GM21381 (cell line): Measurements from ENCODE around the gene PARVB.

ENCODE experiments used
- ATAC-seq: cut with Tn5 transposase; IDR thresholded peaks from one replicate; pipeline ENCODE4 v1.9.1; 2021; ENCODE audit warnings: mild to moderate bottlenecking, moderate library complexity; ENCODE audit not compliant: unreplicated experiment

PARVB gene

GRCh38 chr22:44130076-44130711 lies 106.1 kb downstream of the PARVB start:
- no peak for ATAC-seq

DNA sequence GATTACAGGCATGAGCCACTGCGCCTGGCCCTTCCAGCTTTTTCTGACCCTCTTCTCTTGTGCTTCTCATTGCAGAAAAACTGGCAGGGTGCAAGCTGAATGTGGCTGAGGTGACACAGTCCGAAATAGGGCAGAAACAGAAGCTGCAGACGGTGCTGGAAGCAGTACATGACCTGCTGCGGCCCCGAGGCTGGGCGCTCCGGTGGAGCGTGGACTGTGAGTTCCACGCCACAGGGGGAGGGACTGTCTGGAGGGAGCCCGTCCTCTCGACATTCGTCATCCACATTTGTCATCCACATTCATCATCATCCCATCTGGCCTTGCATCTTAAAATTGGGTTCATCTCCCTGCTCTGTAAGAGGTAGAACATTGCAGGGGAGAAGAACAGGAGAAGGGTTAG lies 107.3 kb downstream of the PARVB start:
- no peak for ATAC-seq

DNA sequence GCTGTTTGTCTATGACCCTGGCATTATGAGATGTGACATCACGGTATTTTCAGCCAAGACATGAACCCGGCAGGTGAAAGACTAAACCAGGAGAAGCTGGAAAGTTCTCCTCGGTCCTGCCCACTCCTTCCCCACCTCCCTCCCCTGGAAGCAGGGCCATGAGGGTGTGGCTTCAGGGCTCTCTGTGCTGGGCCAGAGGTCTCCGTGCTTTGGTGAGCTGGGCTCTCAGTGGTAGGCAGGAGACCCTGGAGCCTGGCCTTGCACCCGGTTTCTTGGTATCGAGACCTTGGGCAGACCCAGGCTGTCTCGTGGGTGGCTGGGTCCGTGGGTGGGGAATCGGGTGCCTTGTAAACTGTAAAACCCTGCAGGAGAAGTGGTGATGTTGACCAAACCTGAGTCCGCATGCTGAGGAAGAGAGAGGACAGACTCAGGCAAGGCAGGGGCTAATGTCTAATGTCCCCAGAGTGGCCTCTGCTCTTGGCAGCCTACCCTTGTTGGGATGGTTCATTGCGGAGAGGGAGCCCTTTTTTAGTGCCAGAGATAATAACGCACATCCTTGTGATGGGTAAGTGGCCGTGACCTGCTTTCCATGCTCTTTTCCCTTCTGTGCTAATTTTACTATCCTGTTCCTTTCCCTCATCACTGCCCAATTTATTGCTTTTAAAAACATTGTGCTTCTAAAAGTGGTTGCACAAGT lies 108.0 kb downstream of the PARVB start:
- no peak for ATAC-seq

DNA sequence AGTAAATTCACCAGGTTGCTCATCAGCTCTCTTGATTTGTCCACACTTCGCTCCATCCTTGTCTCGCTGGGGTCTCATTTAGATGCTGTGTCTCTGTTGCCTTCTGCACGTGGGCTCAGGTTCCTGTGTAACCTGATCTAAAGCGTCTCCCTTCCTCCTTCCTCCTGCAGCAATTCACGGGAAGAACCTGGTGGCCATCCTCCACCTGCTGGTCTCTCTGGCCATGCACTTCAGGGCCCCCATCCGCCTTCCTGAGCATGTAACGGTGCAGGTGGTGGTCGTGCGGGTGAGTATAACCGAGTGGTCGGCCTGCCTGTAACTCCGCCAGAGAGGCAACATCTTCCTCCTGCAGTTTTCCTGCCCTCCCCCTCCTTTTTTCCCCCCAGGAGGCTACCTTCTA lies 108.6 kb downstream of the PARVB start:
- no peak for ATAC-seq

- no peak for ATAC-seq
Observed at GRCh38 chr22:44133161-44133560, 109.1 kb downstream of the PARVB start.

DNA sequence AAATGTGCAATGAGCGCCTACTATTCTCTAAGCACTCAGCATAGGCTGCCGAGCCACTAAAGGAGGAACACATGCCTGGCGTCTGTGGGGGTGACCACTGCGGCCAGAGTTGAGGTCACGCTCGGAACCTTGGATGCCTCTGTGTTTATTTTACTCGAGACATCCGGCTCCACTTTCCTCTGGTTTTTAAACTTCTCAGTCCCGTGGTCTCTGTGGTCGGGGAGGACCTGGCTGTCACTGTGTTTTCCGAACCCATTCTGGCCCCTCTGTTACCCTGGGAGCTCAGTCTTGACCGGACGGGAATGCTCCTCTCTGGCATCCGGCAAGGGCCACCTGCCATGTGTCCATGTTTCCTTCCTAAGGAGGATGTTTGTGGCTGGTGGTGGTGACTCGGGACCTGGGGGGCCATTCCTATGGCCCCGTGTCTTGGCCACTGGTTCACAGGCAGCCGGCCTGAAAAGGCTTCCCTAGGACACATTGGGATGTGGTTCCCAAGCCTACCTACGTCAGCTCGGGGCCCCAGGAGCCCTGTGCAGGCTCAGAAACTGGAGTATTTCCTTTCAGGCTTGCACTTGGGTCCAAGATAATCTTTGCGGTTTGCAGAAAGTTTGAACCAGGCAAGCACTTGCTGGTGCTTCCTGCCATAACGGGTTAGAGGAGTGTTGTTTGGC lies 109.9 kb downstream of the PARVB start:
- no peak for ATAC-seq

- no peak for ATAC-seq
Observed at GRCh38 chr22:44136112-44136511, 112.0 kb downstream of the PARVB start.

DNA sequence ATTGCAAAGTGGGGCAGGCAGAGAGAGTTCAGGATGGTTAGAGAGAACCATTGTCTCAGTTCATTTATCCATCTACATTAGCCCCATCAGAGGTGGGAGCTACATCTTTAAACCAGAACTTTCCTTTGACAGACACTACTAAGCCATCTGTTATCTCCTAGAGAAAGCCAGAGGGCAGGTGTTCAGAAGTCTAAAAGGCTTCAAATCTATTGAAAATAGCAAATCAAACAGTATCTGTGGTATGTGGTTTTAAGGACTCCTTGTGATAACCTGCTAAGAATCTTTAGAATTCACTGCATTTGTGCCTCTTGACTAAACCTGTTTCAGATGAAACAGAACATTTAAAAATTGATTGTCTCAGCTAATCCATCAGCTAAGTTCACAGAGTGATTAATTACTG lies 112.7 kb downstream of the PARVB start:
- ATAC-seq = no peak

- no peak for ATAC-seq
Observed at GRCh38 chr22:44137415-44137814, 113.3 kb downstream of the PARVB start.

DNA sequence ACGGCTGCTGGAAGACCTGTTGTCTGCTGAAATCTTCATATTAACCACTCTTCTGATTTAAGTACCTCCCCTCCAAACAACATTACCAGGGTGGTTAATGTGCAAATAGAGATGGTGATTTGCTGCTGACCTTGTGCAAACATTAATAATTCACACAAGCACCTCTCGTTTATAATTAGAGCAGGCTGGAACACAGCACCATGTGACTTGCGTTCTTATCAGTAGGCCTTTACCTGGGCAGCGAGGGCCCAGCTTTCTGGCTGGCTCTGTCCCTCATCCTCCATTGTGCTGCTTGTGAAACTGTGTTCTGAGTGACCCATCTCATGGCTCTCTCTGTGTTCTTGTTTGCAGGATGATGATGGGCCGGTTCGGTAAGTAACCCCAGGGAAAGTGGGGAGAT lies 115.7 kb downstream of the PARVB start:
- no peak for ATAC-seq

DNA sequence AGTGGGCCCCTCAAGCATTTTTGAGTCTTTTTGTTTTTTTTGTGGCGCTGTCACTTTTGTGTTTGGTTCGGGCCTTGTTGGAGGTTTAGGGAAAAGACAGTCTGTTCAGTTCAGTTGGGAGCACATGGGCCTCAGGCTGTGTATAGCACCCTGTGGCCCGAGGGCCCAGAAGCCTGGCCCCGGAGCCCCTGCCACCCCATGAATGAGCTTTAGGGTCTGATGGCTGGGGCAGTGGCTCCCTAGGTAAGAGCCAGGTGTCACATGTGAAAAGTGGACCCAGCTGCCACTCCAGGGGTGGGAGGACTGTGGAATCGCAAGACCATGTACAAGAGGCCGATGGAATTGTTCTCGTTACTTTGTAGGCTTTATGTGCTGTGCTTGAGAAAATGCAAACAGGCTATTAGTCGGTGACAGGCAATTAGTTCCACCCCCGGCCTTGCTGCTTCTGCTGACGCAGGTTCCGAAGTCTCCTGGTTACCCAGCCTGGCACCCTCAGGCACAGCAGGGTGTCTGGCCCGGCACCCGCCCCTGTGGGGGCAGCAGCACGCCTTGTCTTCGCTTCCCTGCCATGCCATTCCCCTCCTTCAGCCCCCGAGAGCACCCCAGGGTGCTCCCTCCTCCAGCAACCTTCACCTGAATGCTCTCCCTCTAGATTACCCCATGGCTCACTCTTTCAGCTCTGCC lies 118.5 kb downstream of the PARVB start:
- no peak for ATAC-seq

- no peak for ATAC-seq
Observed at GRCh38 chr22:44143105-44143474, 119.0 kb downstream of the PARVB start.

DNA sequence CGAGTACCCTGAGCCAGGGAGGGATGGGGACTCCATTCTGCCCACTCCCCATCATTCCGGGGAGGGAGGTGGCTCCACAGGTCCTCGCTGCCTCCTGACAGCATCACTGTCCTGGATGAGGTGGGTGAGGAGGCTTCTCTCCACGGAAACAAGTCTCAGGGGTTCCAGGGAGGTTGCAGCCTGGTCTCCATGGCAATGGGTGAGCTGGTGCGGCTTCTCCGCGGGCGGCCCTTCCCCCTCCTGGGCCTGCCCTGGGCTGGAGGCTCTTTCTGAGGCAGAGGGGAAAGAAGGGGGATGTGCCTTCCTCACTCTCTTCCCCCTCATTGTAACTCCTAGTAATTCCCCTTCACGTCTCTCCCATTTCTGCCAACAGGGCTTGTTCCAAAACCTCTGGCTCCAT lies 119.5 kb downstream of the PARVB start:
- ATAC-seq = no peak

DNA sequence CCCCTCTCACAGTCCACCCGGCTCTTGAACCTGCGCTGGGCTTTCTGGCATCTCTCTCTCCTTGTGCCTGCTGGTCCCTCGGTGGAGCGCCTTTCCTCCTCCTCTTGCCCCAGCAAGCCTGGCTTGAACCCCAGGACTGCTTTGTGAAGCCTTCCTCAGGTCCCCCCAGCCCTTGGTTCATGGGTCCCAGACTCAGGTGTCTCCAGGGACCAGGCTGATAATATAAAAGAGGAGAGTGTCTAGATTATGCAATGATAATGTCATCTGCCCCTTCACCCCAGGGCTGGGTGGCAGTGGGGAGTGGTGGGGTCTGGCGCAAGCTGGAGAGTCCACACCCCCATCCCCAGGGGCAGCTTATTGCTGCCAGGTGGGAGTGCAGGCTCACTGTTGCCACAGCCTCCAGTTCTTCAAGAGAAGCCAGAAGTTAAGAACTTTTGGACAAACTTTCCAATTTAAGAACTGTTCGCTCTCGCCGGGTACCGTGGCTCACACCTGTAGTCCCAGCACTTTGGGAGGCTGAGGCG lies 120.0 kb downstream of the PARVB start:
- ATAC-seq = no peak

GRCh38 chr22:44145544-44145943 lies 121.4 kb downstream of the PARVB start:
- no peak for ATAC-seq

DNA sequence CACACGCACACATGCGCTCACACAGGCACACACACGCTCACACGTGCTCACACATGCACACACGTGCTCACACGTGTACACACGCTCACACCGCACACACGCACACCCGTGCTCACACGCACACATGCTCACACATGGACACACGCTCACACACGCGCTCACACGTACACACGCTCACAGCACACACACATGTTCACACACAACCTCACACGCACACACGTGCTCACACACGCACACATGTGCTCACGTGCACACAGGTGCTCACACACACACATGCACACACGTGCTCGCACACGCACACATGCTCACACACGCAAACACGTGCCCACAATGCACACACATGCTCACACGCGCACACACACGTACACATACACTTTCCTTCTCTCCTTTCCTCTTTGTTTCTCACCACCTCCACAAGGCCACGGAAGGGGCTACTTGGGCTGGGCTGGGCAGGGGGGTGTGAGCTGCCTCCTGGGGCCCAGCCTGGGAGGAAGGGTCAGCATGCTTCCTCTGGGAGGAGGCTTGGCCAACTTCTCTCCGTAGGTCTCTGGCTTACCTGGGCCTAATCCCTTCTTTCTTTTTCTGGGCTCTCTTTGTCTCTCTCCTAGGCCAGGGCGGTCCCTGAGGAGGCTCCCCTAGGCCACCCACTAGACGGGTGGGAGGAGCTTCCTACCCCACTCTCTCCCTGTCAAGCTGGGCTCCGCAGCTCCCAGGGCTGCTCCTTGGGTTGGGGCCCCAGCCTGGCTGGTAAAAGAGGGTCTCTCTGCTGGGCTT lies 122.2 kb downstream of the PARVB start:
- ATAC-seq = no peak

DNA sequence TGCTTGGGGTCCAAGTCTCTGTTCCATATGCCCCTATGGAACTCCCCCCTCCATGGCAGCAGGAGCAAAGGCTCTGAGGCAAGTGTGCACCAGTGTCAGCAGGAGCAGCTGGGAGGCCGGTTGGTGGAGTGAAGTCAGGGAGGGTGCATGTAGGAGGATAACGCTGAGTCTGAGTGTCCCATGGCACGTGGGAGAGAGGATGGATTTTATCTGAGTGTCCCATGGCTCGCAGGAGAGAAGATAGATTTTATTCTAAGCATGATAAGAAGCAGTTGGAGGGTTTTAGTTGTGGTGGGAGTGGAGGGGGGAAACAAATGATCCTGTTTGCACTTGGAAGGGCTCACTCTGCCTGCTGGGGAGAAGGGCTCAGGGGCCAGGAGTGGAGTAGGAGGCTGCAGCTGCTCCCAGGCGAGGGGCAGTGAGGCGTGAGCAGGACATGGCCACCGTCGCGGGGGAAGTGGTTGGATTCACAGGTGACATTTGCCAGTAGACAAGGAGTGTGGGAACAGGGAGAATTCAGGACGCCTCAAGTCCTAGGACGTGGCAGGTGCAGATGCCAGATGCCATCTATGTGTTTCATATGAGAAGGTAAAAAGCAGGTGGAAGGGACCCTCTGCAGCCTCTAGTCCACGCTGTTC lies 123.0 kb downstream of the PARVB start:
- ATAC-seq = no peak

GRCh38 chr22:44147821-44148574 lies 123.9 kb downstream of the PARVB start:
- ATAC-seq = no peak

DNA sequence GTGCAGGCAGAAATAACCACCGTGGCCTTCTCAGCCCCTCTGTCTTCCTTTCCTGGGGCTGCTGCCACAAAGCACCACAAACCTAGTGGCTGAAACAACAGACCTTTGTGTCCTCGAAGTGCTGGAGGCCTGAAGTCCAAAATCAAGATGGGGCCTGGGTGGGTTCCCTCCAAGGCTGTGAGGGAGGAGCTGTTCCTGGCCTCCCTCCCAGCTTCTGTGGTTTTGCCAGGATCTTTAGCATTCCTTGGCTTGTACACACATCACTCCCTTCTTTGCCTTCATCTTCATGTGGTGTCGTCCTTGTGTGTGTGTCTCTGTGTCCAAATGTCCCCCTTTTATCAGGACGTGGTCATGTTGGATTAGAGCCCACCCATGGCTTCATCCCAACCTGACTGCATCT lies 127.6 kb downstream of the PARVB start:
- ATAC-seq = no peak

DNA sequence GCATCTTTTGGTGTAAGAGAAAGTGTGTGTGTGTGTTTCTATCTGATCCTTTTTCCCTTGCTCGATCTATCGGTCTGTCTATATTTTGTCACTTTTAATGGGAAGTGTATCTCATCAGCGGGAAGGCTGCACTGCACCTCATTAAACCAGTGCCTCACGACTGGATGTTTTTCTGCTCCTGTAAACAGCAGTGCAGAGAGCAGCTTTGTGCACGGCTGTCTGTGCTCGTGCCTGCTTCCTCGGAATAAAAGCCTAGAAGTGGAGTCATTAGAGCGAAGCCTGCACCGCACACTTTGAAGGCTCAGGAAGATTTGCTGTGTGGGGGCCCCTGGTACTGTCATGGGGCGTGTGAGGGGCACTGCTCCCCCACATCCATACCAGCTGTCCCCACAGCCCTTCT lies 129.6 kb downstream of the PARVB start:
- ATAC-seq = no peak
